Measurements from ENCODE around the gene SMS.
"Not testable (repeated sequence)": the region's sequence is repeated elsewhere in the genome, so short reads cannot be mapped to it uniquely, and the experiment has no call there.

The SMS gene

GRCh38 chrX:21952624-21953023 is 12.1 kb downstream of the SMS start:
- DNase-seq (ENCODE audit: low read depth) = no peak

- not testable (repeated sequence) for DNase-seq (ENCODE audit: low read depth)
These were observed 12.8 kb downstream of the SMS start for GRCh38 chrX:21953195-21953830.

DNA sequence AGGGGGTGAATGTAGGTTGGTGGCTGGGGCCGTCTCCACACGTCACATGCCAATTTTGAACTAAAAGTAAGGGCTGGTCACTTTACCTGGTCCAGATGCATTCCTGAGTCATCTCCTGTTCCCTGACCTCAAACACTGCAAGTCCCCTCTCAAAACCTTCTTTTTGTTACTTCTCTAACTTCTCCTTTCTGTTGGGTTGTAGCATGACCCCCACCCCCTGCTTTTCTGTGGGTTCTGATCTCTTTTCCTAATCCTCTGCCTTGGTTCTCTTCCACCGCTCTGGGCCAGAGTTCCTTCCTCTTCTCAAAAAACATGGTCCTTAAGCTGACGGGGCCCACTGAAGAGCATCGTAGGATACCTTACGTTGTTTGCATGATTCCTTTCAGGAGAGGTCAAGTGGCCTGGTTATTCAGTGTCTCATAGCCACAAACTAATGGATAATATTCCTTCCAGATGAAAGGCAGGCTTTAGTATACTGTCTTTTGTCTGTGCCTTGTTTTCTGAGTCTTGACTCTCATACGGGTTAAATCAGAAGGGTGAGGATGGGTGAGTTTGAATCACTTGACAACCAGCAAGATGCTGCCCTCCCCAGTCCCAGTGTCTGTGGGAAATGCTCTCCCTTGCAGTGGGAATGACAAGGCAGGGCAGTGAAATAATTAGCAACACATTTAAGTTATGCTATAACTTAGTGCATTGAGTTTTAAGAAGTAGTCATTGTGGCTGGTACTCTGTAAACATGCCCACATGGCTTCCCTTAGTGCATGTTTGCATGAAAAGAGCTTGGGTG is 15.1 kb downstream of the SMS start:
- DNase-seq (ENCODE audit: low read depth) = no peak

- no peak for DNase-seq (ENCODE audit: low read depth)
These were observed 16.3 kb downstream of the SMS start for GRCh38 chrX:21956783-21957182.

- DNase-seq (ENCODE audit: low read depth) = no peak
These were observed 17.7 kb downstream of the SMS start for GRCh38 chrX:21958187-21958586.

GRCh38 chrX:21958916-21959315 is 18.4 kb downstream of the SMS start:
- no peak for DNase-seq (ENCODE audit: low read depth)

DNA sequence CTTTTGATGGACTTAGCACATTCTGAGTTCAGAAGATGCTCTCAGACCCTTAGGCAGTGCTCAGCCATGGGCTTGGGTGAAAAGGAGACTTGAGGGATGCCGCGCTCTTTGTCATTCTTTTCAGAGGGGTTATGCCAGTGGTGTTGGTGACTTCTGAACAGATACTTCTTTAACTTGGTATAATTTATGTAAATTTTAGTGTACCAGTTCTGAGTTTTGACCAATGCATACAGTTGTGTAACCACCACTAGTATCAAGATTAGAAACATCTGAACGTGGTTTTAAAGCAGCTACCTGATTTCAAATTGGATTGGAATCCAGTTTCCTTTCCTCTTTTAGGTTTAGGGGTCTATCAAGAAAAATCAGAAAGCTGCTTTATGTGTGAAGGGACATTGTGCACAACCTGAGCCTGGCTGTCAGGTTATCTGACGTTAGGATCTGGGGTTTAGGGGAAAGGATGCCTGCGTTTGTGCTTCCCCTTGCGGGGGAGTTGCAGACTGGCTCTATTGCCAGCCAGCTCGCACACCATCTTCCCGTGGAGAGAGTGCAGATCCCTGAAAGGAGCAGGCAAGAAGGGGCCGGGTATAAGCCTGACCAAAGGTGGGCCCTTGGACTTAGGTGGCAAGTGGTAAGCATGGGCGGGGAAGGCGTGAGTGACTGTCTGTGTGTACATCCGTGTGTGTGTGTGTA is 19.0 kb downstream of the SMS start:
- no peak for DNase-seq (ENCODE audit: low read depth)

DNA sequence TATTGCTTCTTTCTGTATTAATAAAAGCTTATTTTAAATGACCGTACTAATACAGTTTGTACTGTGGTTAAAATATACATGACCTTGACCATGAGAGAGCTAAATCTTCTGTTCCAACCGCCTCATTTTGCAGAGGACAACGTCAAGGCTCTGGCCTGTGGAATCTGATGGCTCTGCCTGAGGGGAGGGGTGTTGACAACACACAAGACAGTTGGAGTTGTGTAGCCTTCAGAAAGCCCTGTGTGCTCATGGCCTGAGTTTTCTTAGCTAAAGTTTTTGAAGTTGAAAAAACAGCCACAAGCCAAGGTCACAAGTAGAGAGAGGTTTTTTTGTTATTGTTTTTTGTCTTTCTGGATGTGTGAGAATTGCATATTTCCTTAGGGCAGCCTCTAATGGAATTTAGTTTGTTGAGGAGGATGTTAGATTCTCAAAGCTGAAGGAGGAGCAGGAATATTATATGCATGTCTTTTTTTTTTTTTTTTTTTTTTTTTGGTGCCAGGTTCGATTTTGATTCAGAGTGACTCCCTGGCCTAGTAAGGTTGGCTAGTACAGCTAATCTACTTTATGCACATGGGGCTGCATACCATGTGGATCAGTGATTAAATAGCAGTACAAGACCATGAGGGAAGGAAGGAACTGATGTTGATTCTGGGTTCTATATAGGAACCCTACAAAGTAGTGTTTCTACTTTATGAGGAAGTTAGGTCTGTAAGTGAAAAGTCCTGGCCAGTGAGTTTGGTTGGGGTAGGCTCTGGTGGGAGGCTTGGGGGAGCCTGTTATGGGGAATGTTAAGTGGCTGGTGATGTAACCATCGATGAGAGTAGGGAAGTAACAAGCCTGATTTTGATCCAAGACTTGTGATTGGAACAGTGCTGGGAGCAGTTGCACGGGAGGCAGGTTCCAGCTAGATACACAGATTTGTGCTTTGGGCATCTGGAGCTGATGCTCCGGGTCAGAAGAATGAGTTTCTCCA is 20.3 kb downstream of the SMS start:
- no peak for DNase-seq (ENCODE audit: low read depth)

DNA sequence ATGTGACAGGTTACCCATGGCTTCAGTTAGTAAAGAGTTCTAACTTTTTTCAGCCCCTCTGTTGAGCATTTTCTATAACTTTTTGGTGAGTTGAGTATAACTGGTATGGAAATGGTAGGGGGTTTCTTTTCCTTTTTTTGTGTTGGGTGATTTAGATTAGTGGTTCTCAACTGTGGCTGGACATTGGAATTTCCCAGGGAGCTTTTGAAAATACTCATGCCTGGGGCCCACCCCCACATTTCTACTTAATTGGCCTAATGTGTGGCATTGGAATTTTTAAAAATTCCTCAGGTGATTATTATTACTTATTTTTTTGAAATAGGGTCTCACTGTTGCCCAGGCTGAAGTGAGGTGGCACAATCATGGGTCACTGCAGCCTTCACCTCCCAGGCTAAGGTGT is 21.9 kb downstream of the SMS start:
- DNase-seq (ENCODE audit: low read depth) = no peak

- no peak for DNase-seq (ENCODE audit: low read depth)
These were observed 22.8 kb downstream of the SMS start for GRCh38 chrX:21963269-21963668.

GRCh38 chrX:21963731-21964405 is 23.4 kb downstream of the SMS start:
- no peak for DNase-seq (ENCODE audit: low read depth)

DNA sequence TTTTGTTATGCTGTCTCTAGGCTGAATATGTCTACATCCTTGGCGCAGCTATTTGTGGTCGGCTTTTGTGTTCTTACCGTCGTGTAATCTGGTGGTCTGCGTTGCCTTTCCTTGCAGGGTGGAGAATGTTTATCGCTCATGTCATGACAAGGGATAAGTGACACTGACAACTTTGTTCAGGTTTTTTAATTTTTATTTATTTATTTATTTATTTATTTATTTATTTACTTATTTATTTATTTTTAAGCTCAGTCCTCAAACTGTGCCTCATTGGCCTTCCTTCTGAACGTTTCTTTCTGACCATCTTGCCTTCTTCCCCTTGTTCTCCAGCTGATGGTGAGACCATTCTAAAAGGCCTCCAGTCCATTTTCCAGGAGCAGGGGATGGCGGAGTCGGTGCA is 26.4 kb downstream of the SMS start:
- DNase-seq (ENCODE audit: low read depth) = no peak

- no peak for DNase-seq (ENCODE audit: low read depth)
These were observed 27.8 kb downstream of the SMS start for GRCh38 chrX:21968333-21968732.

DNA sequence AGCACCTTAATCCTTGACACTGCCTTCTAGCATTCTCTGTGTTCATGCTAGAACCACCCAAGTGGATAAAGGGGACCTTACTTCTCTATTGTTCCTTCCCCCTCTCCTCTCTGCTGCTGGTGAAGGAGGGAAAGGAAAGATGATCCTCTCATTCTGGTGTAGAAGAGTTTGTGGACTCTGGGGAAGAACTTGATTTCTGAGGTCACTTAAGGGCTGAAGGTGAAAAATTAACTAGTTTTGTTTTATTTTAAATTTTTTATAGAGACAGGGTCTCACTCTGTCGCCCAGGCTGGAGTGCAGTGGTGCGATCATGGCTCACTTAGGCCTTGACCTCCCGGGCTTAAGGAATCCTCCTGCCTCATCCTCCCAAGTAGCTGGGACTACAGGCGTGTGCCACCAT is 29.8 kb downstream of the SMS start:
- DNase-seq (ENCODE audit: low read depth) = no peak

- no peak for DNase-seq (ENCODE audit: low read depth)
These were observed 31.5 kb downstream of the SMS start for GRCh38 chrX:21972046-21972445.

DNA sequence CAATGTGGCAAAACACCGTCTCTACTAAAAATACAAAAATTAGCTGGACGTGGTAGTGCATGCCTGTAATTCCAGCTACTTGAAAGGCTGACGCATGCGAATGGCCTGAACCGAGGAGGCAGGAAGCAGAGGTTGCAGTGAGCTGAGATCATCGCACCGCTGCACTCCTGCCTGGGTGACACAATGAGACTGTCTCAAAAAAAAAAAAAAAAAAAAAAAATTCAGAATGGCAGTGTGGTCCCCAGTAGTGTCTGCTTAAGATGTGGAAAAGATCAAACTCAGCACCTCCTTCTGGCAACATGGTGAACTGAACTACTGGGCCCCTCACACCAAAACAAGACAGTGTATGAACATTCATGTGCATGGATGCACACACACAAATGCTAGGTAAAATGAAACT is 32.2 kb downstream of the SMS start:
- DNase-seq (ENCODE audit: low read depth) = no peak

DNA sequence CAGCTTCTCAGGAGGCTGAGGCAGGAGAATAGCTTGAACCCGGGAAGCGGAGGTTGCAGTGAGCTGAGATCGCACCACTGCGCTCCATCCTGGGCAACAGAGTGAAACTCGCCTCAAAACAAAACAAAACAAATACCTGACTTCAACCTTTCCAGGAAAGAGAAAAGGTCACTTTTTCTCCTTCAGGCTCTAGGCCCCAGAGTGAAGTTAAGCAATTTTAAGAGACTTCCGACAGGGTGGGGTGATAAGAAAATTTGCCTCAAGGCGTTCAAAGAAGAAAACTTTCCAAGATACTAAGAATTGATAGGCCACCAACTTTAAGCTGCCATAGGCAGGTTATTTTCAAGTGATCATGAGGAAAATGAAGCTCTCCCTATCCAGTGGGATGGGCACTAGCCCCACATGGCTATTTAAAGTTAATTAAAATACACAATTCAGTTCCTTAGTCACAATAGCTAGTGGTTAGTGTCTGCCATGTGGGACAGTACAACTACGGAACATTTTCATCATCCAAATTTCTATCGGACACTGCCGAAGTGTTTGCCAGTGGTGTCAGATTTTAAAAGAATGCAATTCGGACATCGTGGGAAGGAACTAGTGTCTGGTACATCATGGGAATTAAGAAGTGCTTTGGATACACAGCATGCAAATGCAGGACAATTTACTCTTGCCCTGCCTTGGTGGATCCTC is 33.0 kb downstream of the SMS start:
- DNase-seq (ENCODE audit: low read depth) = no peak

- DNase-seq (ENCODE audit: low read depth) = no peak
These were observed 33.5 kb downstream of the SMS start for GRCh38 chrX:21974011-21974385.

- DNase-seq (ENCODE audit: low read depth) = no peak
These were observed 34.7 kb downstream of the SMS start for GRCh38 chrX:21975242-21975641.

- DNase-seq (ENCODE audit: low read depth) = no peak
These were observed 35.3 kb downstream of the SMS start for GRCh38 chrX:21975812-21976211.

DNA sequence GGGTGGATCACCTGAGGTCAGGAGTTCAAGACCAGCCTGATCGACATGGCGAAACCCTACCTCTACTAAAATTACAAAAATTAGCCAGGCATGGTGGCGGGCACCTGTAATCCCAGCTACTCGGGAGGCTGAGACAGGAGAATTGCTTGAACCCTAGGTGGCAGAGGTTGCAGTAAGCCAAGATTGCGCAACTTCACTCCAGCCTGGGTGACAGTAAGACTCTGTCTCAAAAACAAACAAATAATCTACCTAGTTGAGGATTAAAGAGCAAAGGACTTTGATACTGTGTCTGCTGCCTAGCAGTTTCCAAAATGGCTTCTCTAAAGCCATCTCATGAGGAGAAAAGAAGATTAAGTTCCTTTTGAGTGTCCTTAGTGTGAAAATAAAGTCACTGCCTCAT is 37.8 kb downstream of the SMS start:
- no peak for DNase-seq (ENCODE audit: low read depth)
